Upper lobe of right lung (tissue), 1 donor: Measurements from ENCODE around the gene CADM1. TPM values are rescaled to one million over a fixed set of nuclear protein-coding genes. Genes with fewer than 3 reads are reported as not detected.
A peak's percentile ranks its signal among the peaks of the same experiment; 100 is the strongest.

Experiments used
- ATAC-seq: fragments of 200-7000 bp; cut with Tn5 transposase; one replicate; pipeline ENCODE4 v1.9.1; 2020; ENCODE audit warnings: mild to moderate bottlenecking, moderate library complexity
- DNase-seq: peaks from one replicate; pipeline ENCODE4 v3.0.0-alpha.2; 2020
- H3K27ac ChIP-seq: fragments of 200-600 bp; one replicate; pipeline ENCODE4 v1.8.0; 2022
- H3K27me3 ChIP-seq: fragments of 200-600 bp; one replicate; pipeline ENCODE4 v1.8.0; 2022; ENCODE audit warnings: mild to moderate bottlenecking
- H3K36me3 ChIP-seq: fragments of 200-600 bp; one replicate; pipeline ENCODE4 v1.8.0; 2022
- H3K4me1 ChIP-seq: fragments of 200-600 bp; one replicate; pipeline ENCODE4 v1.8.0; 2022
- H3K4me3 ChIP-seq: fragments of 200-600 bp; one replicate; pipeline ENCODE4 v1.8.0; 2022; ENCODE audit warnings: mild to moderate bottlenecking
- H3K9me3 ChIP-seq: fragments of 200-600 bp; one replicate; pipeline ENCODE4 v1.8.0; 2022
- intact Hi-C: fragments of 100-400 bp; cut with DNase I; formaldehyde crosslinking; loops from one replicate; pipeline ENCODE4 v1.11.0; 2022
- total RNA-seq: library from RNA; stranded (reverse); fragmentation: NEBNext Ultra II Directional; extraction: Animal tissue kit (Norgen Biotek cat#: 25700); gene quantifications from one replicate; pipeline ENCODE4 v1.2.1, GENCODE V29; 2021
- TF ChIP-seq, protein P1 (sequence below): fragments of 200-600 bp; IDR thresholded peaks from one replicate; pipeline ENCODE4 v1.8.0; 2022; ENCODE audit warnings: antibody characterized with exemption
- donor health status: DM: no; HTN: yes; CAD: no; lungs with severe emphysema.

The CADM1 gene
- total RNA-seq, 1 donor from 2014 or later, result 222 TPM

DNA sequence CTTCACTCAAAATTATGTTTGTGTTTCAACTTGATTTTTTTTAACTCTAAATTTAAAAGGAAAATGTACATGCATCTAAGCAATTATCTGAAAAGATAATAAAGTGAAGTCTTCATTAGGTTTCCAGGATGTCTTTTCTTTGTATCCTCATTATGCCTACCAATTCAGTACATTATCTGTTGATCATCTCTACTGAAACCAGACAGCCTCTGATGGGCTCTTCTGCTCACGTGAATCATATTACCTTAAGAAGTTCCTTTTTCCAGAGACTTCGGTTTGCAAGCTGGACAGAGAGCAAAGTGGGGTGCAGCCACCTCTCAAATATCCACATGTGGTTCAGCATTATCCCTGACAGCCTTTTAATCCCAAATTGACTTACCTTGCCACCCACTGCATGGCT lies 158.4 kb downstream of the CADM1 start:
- intact Hi-C loops, result no loop called here

DNA sequence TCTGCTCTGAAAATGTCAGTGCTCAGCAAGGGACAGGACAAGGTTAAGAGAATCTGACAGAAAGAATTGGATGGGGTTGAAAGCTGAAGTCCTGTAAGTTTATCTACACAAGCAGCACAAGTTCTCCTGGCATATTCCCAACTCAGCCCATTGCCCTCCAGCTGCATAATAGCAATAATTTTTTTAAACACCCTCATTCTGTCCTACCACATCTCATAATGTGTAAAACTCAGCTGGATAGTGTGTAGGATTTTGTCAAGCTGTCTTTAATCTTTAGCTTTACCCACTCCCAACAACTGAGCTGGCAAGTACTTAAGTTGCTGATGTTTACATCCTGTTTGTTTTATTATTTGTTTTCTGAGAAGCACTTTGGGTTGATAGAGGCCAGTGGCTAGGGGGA lies 158.9 kb downstream of the CADM1 start:
- no peak for DNase-seq
- no peaks in the 10 kb centered on the region for H3K27me3 ChIP-seq
- H3K36me3 ChIP-seq, result no peaks in the 10 kb centered on the region
- intact Hi-C loops, result no loop called here
- H3K9me3 ChIP-seq, result no peaks in the 10 kb centered on the region
- H3K27ac ChIP-seq, result no peak overlapping the region
- no peak for ATAC-seq
- H3K4me3 ChIP-seq, result no peak overlapping the region
- TF ChIP-seq, protein P1, sequence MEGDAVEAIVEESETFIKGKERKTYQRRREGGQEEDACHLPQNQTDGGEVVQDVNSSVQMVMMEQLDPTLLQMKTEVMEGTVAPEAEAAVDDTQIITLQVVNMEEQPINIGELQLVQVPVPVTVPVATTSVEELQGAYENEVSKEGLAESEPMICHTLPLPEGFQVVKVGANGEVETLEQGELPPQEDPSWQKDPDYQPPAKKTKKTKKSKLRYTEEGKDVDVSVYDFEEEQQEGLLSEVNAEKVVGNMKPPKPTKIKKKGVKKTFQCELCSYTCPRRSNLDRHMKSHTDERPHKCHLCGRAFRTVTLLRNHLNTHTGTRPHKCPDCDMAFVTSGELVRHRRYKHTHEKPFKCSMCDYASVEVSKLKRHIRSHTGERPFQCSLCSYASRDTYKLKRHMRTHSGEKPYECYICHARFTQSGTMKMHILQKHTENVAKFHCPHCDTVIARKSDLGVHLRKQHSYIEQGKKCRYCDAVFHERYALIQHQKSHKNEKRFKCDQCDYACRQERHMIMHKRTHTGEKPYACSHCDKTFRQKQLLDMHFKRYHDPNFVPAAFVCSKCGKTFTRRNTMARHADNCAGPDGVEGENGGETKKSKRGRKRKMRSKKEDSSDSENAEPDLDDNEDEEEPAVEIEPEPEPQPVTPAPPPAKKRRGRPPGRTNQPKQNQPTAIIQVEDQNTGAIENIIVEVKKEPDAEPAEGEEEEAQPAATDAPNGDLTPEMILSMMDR, result no peak
- H3K4me1 ChIP-seq, result no peaks in the 10 kb centered on the region

More for the DNA sequence above, 158.4 kb downstream of the CADM1 start:
- no peak for ATAC-seq
- DNase-seq, result no peak
- Histone ChIP-seq H3K4me3 (no peak overlapping the region), H3K4me1 (no peaks in the 10 kb centered on the region), H3K36me3 (no peaks in the 10 kb centered on the region), H3K9me3 (no peaks in the 10 kb centered on the region), H3K27ac (no peak overlapping the region), H3K27me3 (no peaks in the 10 kb centered on the region)
- TF ChIP-seq, protein P1, result no peak

DNA sequence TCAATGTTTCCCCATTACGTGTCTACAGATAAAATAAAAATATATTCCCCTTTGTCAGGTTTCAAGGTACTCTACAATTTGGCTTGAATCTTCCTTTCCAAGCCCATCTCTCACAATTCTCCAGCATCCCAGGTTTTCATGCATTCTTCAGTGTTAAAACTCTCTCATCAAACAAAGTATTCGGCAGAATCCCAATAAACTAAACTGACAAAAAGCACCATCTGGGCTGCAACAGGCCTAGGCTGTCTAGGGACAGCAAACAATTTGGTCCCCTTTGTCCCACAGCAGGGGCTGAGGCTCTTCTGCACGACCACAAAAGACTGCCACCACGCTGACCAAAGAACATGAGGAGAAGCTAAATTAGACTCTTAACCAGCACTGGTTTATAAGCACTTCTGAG lies 159.4 kb downstream of the CADM1 start:
- Histone ChIP-seq H3K4me3 (no peak overlapping the region), H3K27ac (no peak overlapping the region), H3K4me1 (no peaks in the 10 kb centered on the region), H3K9me3 (no peaks in the 10 kb centered on the region), H3K27me3 (no peaks in the 10 kb centered on the region), H3K36me3 (no peaks in the 10 kb centered on the region)
- no peak for DNase-seq
- TF ChIP-seq, protein P1, result no peak
- intact Hi-C loops, result no loop called here
- no peak for ATAC-seq

DNA sequence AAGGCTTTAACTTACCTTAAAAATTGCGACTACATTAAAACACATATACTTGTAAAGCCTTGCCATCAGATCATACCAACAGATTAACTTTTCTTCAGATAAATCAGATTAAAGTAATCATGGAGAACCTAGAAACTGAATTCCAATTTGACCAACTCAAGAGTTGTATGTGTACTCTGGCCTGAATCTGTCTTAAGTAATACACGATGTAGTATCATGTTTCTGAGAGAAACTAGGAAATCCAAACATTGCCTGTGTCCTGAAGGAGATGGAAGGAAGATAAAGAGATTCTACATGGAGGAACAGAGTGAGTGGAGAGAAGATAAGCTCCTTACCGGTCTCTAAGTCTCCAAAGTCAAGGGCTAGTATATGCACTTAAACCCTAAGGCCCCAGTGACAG lies 162.1 kb downstream of the CADM1 start:
- Histone ChIP-seq H3K36me3 (no peaks in the 10 kb centered on the region), H3K4me1 (no peaks in the 10 kb centered on the region), H3K27ac (no peak overlapping the region), H3K9me3 (no peaks in the 10 kb centered on the region), H3K4me3 (no peak overlapping the region), H3K27me3 (no peaks in the 10 kb centered on the region)
- ATAC-seq, result no peak
- intact Hi-C loops, result no loop called here
- DNase-seq, result no peak
- TF ChIP-seq, protein P1, result no peak

DNA sequence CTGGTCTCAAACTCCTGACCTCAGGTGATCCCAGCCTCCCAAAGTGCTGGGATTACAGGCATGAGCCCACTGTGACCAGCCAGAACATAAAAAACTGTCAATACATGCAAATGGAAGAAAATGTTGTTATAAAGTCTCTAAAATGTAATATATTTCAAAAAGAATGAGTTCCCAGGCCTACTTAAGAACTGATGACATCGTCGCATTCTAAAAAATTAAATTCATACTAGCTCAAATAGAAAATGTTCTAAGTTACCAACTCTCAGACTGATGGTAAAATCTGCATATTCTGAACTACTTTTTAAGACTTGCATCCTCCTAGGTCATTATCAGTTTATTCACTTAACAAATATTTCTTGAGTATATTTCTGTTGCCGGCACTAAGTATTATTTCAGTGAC lies 163.3 kb downstream of the CADM1 start:
- no peaks in the 10 kb centered on the region for H3K4me1 ChIP-seq
- no peak for ATAC-seq
- no peak overlapping the region for H3K27ac ChIP-seq
- no peak overlapping the region for H3K4me3 ChIP-seq
- TF ChIP-seq, protein P1, result no peak
- no peaks in the 10 kb centered on the region for H3K36me3 ChIP-seq
- intact Hi-C loops, result no loop called here
- no peaks in the 10 kb centered on the region for H3K27me3 ChIP-seq
- H3K9me3 ChIP-seq, result no peaks in the 10 kb centered on the region
- DNase-seq, result no peak

DNA sequence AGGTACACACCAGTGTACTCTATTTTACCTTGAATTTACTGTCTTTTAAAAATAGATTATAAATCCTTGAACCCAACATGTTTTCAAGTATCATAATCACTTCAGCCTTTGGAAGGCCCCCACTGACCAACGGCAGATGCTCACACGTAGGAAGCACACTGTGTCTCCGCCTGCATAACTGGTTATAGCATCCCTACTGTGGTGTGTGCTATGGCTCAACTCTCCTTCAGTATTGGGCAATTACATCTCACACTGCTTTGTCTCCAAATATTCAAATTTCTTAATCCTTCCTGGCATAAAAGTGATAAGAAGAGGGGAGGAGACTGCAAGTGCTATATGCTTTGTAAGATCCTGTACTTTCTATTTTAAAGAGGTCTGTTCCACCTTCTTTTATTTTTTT lies 165.7 kb downstream of the CADM1 start:
- H3K4me3 ChIP-seq, result no peak overlapping the region
- TF ChIP-seq, protein P1, result no peak
- H3K27ac ChIP-seq, result no peak overlapping the region
- H3K36me3 ChIP-seq, result no peaks in the 10 kb centered on the region
- intact Hi-C loops, result no loop called here
- H3K27me3 ChIP-seq, result no peaks in the 10 kb centered on the region
- no peaks in the 10 kb centered on the region for H3K9me3 ChIP-seq
- DNase-seq (no peak), ATAC-seq (peak; percentile 76)
- H3K4me1 ChIP-seq, result no peaks in the 10 kb centered on the region
